HepG2 (cell line): ENCODE measurements around the gene SCP2. TPM values are rescaled to one million over a fixed set of nuclear protein-coding genes. Genes with fewer than 3 reads are reported as not detected.
"Not testable (repeated sequence)": the region's sequence is repeated elsewhere in the genome, so short reads cannot be mapped to it uniquely, and the experiment has no call there.

ENCODE experiments used
- ATAC-seq: fragments of 200-7000 bp; cut with Tn5 transposase; 3 replicates; pipeline ENCODE4 v1.9.1; 2020; ENCODE audit warnings: mild to moderate bottlenecking, moderate library complexity
- BruUV-seq: library from RNA; stranded (reverse); fragments of 400-500 nt; replicated peaks from 2 replicates; lab custom pipeline; 2021; lab: Mats Ljungman, UMichigan
- CTCF ChIA-PET: fragments of 300-600 bp; formaldehyde crosslinking; extraction: SDS; loops from one replicate; lab custom pipeline; 2021; ENCODE audit warnings: low total read pairs, inconsistent platforms, low intra/inter-chr PET ratio; lab: Yijun Ruan, JAX
- POLR2A ChIA-PET: fragments of 350-600 bp; sonication (Branson Sonifier 250); formaldehyde crosslinking; loops from one replicate; lab custom pipeline; 2020; ENCODE audit warnings: antibody characterized with exemption, inconsistent platforms; lab: Yijun Ruan, JAX
- DNase-seq: peaks from one replicate; pipeline ENCODE4 v3.0.0-alpha.2; 2015; ENCODE audit warnings: low spot score
- FAIRE-seq: peaks from 3 replicates; lab custom pipeline; 2011; peaks lifted over from hg19 to GRCh38; lab: Jason Lieb, UNC
- H2AFZ ChIP-seq: one replicate; pipeline ENCODE4 v1.6.1; 2011; ENCODE audit warnings: low read length, inconsistent platforms
- H3K27ac ChIP-seq: fragments of 300-600 bp; 3 replicates; pipeline ENCODE4 v1.8.0; 2011; ENCODE audit warnings: mixed run types, mild to moderate bottlenecking, mixed read lengths, low read length, inconsistent platforms; ENCODE audit not compliant: insufficient read depth; ENCODE audit errors: extremely low read length
- H3K27me3 ChIP-seq, 2 experiments: fragments of 200-600 bp in 1 of 2; 2 replicates in 1 of 2; 3 replicates in 1 of 2; pipeline versions ENCODE4 v1.6.0 to v1.8.0; 2011; ENCODE audit warnings: low read length in 2 of 2, mild to moderate bottlenecking in 2 of 2, moderate library complexity in 2 of 2, inconsistent platforms in 1 of 2; ENCODE audit not compliant: insufficient read depth in 2 of 2, control insufficient read depth in 1 of 2
- H3K36me3 ChIP-seq, 2 experiments: fragments of 200-600 bp in 1 of 2; replicated peaks in 1 of 2; 2 replicates in 1 of 2; 3 replicates in 1 of 2; pipeline versions ENCODE4 v1.5.1 to v1.8.0; 2011; ENCODE audit warnings: low read length in 2 of 2, inconsistent platforms in 1 of 2; ENCODE audit not compliant: insufficient read depth in 2 of 2, control insufficient read depth in 1 of 2
- H3K4me1 ChIP-seq: 2 replicates; pipeline ENCODE4 v1.5.1; 2012; ENCODE audit warnings: low read length, inconsistent platforms; ENCODE audit not compliant: insufficient read depth
- H3K4me2 ChIP-seq: 2 replicates; pipeline ENCODE4 v1.6.0; 2011; ENCODE audit warnings: low read depth, low read length, inconsistent platforms
- H3K4me3 ChIP-seq, 3 experiments: fragments of 200-600 bp in 1 of 3; sonication (generic), shearing (Covaris generic) in 1 of 3; replicated peaks in 1 of 3; 2 replicates each; pipeline ENCODE4 v1.5.1; 2011 to 2016; ENCODE audit warnings: low read length in 3 of 3, inconsistent platforms in 2 of 3, low read depth in 2 of 3, mild to moderate bottlenecking in 2 of 3, control low read depth in 1 of 3, mixed read lengths in 1 of 3; ENCODE audit not compliant: insufficient read depth in 1 of 3
- H3K79me2 ChIP-seq: one replicate; pipeline ENCODE4 v1.6.1; 2011; ENCODE audit warnings: low read length, inconsistent platforms; ENCODE audit not compliant: insufficient read depth
- H3K9ac ChIP-seq: 2 replicates; pipeline ENCODE4 v1.6.0; 2011; ENCODE audit warnings: mild to moderate bottlenecking, low read depth, low read length, inconsistent platforms; ENCODE audit not compliant: insufficient read depth
- H3K9me3 ChIP-seq: 2 replicates; pipeline ENCODE4 v1.5.1; 2012; ENCODE audit warnings: mild to moderate bottlenecking, low read length
- H4K20me1 ChIP-seq: 2 replicates; pipeline ENCODE4 v1.6.0; 2011; ENCODE audit warnings: inconsistent platforms, mild to moderate bottlenecking, low read length, moderate library complexity; ENCODE audit not compliant: insufficient read depth
- ATF4 ChIP-seq, 2 experiments: fragments of 450-650 bp in 1 of 2; sonication (generic) in 1 of 2; formaldehyde crosslinking; IDR thresholded peaks; 2 replicates each; pipeline versions ENCODE4 v1.5.0 to v1.8.0; 2020 to 2022; ENCODE audit warnings: mild to moderate bottlenecking in 1 of 2, missing genetic modification reagents in 1 of 2
- CBFB ChIP-seq: sonication (generic); formaldehyde crosslinking; IDR thresholded peaks from 2 replicates; pipeline ENCODE4 v1.4.0; 2020; ENCODE audit warnings: missing genetic modification reagents
- EED ChIP-seq: sonication (generic); formaldehyde crosslinking; IDR thresholded peaks from 2 replicates; pipeline ENCODE4 v1.5.0; 2020; ENCODE audit warnings: mild to moderate bottlenecking, missing genetic modification reagents
- HOXA5 ChIP-seq: sonication (generic); formaldehyde crosslinking; IDR thresholded peaks from 2 replicates; pipeline ENCODE4 v1.4.0; 2020; ENCODE audit warnings: missing genetic modification reagents
- MAX ChIP-seq: IDR thresholded peaks from 2 replicates; pipeline ENCODE4 v1.6.1; 2012; ENCODE audit warnings: inconsistent platforms
- MTA1 ChIP-seq: sonication (generic); formaldehyde crosslinking; IDR thresholded peaks from 2 replicates; pipeline ENCODE4 v1.4.0; 2020; ENCODE audit warnings: missing genetic modification reagents, mild to moderate bottlenecking, borderline replicate concordance
- NFATC3 ChIP-seq: sonication (generic); formaldehyde crosslinking; IDR thresholded peaks from 2 replicates; pipeline ENCODE4 v1.5.1; 2020; ENCODE audit warnings: mild to moderate bottlenecking, missing genetic modification reagents
- RORA ChIP-seq: sonication (generic); formaldehyde crosslinking; IDR thresholded peaks from 2 replicates; pipeline ENCODE4 v1.5.0; 2020; ENCODE audit warnings: mild to moderate bottlenecking, missing genetic modification reagents, moderate library complexity
- SMYD3 ChIP-seq: sonication (generic); formaldehyde crosslinking; IDR thresholded peaks from 2 replicates; pipeline ENCODE4 v1.8.1; 2023; ENCODE audit warnings: mild to moderate bottlenecking, missing genetic modification reagents
- ZFP1 ChIP-seq: IDR thresholded peaks from 2 replicates; pipeline ENCODE4 v1.6.1; 2016
- ZIK1 ChIP-seq: sonication (generic); formaldehyde crosslinking; IDR thresholded peaks from 2 replicates; pipeline ENCODE4 v1.5.0; 2020; ENCODE audit warnings: mild to moderate bottlenecking, low read depth, missing genetic modification reagents, borderline replicate concordance
- ZNF232 ChIP-seq: sonication (generic); formaldehyde crosslinking; IDR thresholded peaks from 2 replicates; pipeline ENCODE4 v1.4.0; 2020; ENCODE audit warnings: missing genetic modification reagents, borderline replicate concordance
- ZNF3 ChIP-seq: IDR thresholded peaks from 2 replicates; pipeline ENCODE4 v1.7.0; 2017; ENCODE audit warnings: inconsistent platforms
- ZNF362 ChIP-seq: sonication (generic); formaldehyde crosslinking; IDR thresholded peaks from 2 replicates; pipeline ENCODE4 v1.4.0; 2020; ENCODE audit warnings: missing genetic modification reagents, mild to moderate bottlenecking, borderline replicate concordance
- ZNF414 ChIP-seq: sonication (generic); formaldehyde crosslinking; IDR thresholded peaks from 2 replicates; pipeline ENCODE4 v1.5.0; 2020; ENCODE audit warnings: missing genetic modification reagents
- ZNF513 ChIP-seq: sonication (generic); formaldehyde crosslinking; conservative IDR thresholded peaks from 2 replicates; pipeline ENCODE4 v1.5.0; 2020; ENCODE audit warnings: missing genetic modification reagents
- ZNF543 ChIP-seq: sonication (generic); formaldehyde crosslinking; IDR thresholded peaks from 2 replicates; pipeline ENCODE4 v1.4.0; 2020; ENCODE audit warnings: mild to moderate bottlenecking, missing genetic modification reagents
- WGBS: methylation state at CpG from one replicate; pipeline ENCODE4 v1.1.6; 2017; ENCODE audit warnings: low lambda C conversion rate; 5-methylcytosine and 5-hydroxymethylcytosine counted together
- in situ Hi-C: cut with HindIII; loops from 2 replicates; pipeline ENCODE4 v1.10.0; 2017; ENCODE audit warnings: low pct_unique_long_range_greater_than_20kb; ENCODE audit not compliant: extremely low pct_ligation_motif_present
- intact Hi-C: fragments of 100-400 bp; cut with micrococcal nuclease; formaldehyde crosslinking; loops from one replicate; pipeline ENCODE4 v1.10.0; 2022; ENCODE audit not compliant: unreplicated experiment
- polyA plus RNA-seq, 8 experiments: library from polyadenylated mRNA; depleted of rRNA in 3 of 8; stranded (reverse) in 7 of 8; unstranded in 1 of 8; fragments of >200 nt; fragmentation: Illumina TruSeq in 4 of 8; extraction: Trizol in 4 of 8; gene quantifications; 2 replicates each; pipeline versions ENCODE4 v1.2.1 to v1.2.3, GENCODE V29; 2011 to 2016; ENCODE audit warnings: low read depth in 4 of 8, missing spikeins in 1 of 8, mixed read lengths in 1 of 8; ENCODE audit not compliant: insufficient read depth in 1 of 8
- total RNA-seq, 5 experiments: library from RNA; depleted of rRNA; stranded (reverse); fragments of >200 nt; fragmentation: Illumina TruSeq; extraction: Trizol; gene quantifications; 2 replicates each; pipeline ENCODE4 v1.2.3, GENCODE V29; 2016; ENCODE audit warnings: low read depth in 1 of 5

SCP2 gene
- total and polyA plus RNA-seq, 2 of the 13 experiments (the other 11 are each of a cell fraction or from before 2014, with no cell fraction given) = 59.0 to 133 TPM

GRCh38 chr1:53001128-53001527 lies 74.1 kb downstream of the SCP2 start:
- ChIA-PET POLR2A (no interaction called here), CTCF (no interaction called here)
- BruUV-seq = no TSS peak

GRCh38 chr1:53006612-53007011 lies 79.5 kb downstream of the SCP2 start:
- 92% methylated on average over 2 of the region's 2 CpGs for WGBS
- DNase-seq, FAIRE-seq, H3K27me3 ChIP-seq, H3K4me2 ChIP-seq, in situ Hi-C loops, H3K9me3 ChIP-seq, H3K4me3 ChIP-seq, H2AFZ ChIP-seq, BruUV-seq, ATAC-seq, H3K79me2 ChIP-seq, POLR2A ChIA-PET, H3K4me1 ChIP-seq, CTCF ChIA-PET, H4K20me1 ChIP-seq, H3K27ac ChIP-seq, H3K36me3 ChIP-seq, H3K9ac ChIP-seq, intact Hi-C loops: not testable (repeated sequence)

More at GRCh38 chr1:53001128-53001527, 74.1 kb downstream of the SCP2 start:
- Histone ChIP-seq H3K9ac (no peak overlapping the region), H3K4me2 (no peak overlapping the region), H3K79me2 (no peaks in the 10 kb centered on the region), H3K27me3 (no peaks in the 10 kb centered on the region), H2AFZ (no peak overlapping the region), H3K4me1 (no peaks in the 10 kb centered on the region), H3K27ac (no peak overlapping the region), H3K36me3 (peaks cover 0 to 9% of the 10 kb centered on the region in 2 experiments; a peak in 1 of 5 replicates), H3K9me3 (no peaks in the 10 kb centered on the region)
- ATAC-seq = no peak
- no peak for DNase-seq
- no peak for FAIRE-seq
- intact Hi-C loops = no loop called here
- TF ChIP-seq ZIK1 = no peak
- TF ChIP-seq CBFB (CRISPR knock-in tag) = no peak
- TF ChIP-seq ZNF513 = no peak
- no peak for TF ChIP-seq SMYD3
- TF ChIP-seq ZFP1 (CRISPR knock-in tag) = no peak
- TF ChIP-seq MTA1 (CRISPR knock-in tag) = no peak
- TF ChIP-seq ZNF543 (CRISPR knock-in tag) = no peak
- no peak for TF ChIP-seq RORA (CRISPR knock-in tag)
- no peak for TF ChIP-seq ZNF414 (CRISPR knock-in tag)
- no peak for TF ChIP-seq HOXA5 (CRISPR knock-in tag)
- no peak for TF ChIP-seq ATF4 (CRISPR knock-in tag; IDR thresholded peaks at IDR 0.05)
- no peak for TF ChIP-seq NFATC3 (CRISPR knock-in tag)
- no peak for TF ChIP-seq ZNF3 (CRISPR knock-in tag)
- TF ChIP-seq EED (CRISPR knock-in tag) = no peak
- TF ChIP-seq MAX = no peak
- no peak for TF ChIP-seq ZNF232 (CRISPR knock-in tag)
- no peak for TF ChIP-seq ZNF362 (CRISPR knock-in tag)
- TF ChIP-seq, all 625 proteins: peak for 0
- no peak overlapping the region for H3K4me3 ChIP-seq
- no peaks in the 10 kb centered on the region for H4K20me1 ChIP-seq
- in situ Hi-C loops = no loop called here
